ENCODE results near the gene DZIP3.

DNA sequence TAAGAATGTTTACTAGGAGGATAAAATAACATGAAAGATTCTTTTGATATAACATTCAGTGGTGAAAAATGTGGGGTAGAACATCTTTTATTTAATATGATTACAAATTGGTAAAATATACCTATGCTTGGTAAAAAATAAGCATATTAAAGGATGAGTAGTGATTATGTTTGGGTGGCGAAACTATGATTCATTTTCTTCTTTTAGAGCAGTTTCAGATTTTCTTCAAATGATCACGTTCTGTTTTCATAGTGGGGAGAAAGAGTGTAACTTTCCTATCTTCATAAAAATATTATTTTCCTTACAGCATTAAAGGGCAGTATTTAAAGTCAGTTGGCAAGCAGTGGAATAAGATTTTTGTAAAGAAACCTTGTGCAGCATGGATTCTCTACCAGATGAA lies 15.5 kb downstream of the DZIP3 start:
- TF ChIP-seq, protein P1, sequence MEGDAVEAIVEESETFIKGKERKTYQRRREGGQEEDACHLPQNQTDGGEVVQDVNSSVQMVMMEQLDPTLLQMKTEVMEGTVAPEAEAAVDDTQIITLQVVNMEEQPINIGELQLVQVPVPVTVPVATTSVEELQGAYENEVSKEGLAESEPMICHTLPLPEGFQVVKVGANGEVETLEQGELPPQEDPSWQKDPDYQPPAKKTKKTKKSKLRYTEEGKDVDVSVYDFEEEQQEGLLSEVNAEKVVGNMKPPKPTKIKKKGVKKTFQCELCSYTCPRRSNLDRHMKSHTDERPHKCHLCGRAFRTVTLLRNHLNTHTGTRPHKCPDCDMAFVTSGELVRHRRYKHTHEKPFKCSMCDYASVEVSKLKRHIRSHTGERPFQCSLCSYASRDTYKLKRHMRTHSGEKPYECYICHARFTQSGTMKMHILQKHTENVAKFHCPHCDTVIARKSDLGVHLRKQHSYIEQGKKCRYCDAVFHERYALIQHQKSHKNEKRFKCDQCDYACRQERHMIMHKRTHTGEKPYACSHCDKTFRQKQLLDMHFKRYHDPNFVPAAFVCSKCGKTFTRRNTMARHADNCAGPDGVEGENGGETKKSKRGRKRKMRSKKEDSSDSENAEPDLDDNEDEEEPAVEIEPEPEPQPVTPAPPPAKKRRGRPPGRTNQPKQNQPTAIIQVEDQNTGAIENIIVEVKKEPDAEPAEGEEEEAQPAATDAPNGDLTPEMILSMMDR (conservative IDR thresholded peaks at IDR 0.05; ENCODE audit: low read depth in 2 of 2) = no peak
- TF ChIP-seq EZH2 (IDR thresholded peaks at IDR 0.05; ENCODE audit: low read depth, unreplicated experiment) (no peak), JUNB (IDR thresholded peaks at IDR 0.05; ENCODE audit: unreplicated experiment) (no peak), POLR2AphosphoS5 (IDR thresholded peaks at IDR 0.05; ENCODE audit: low read depth) (no peak), EZH2phosphoT487 (IDR thresholded peaks at IDR 0.05; ENCODE audit: unreplicated experiment) (no peak), ZNF331 (CRISPR knock-in tag; IDR thresholded peaks at IDR 0.05; ENCODE audit: low read depth) (no peak), CREB1 (CRISPR knock-in tag; IDR thresholded peaks at IDR 0.05; ENCODE audit: low read depth) (no peak), STAT1 (IDR thresholded peaks at IDR 0.05; ENCODE audit: unreplicated experiment) (no peak)
- TF ChIP-seq, protein P2, sequence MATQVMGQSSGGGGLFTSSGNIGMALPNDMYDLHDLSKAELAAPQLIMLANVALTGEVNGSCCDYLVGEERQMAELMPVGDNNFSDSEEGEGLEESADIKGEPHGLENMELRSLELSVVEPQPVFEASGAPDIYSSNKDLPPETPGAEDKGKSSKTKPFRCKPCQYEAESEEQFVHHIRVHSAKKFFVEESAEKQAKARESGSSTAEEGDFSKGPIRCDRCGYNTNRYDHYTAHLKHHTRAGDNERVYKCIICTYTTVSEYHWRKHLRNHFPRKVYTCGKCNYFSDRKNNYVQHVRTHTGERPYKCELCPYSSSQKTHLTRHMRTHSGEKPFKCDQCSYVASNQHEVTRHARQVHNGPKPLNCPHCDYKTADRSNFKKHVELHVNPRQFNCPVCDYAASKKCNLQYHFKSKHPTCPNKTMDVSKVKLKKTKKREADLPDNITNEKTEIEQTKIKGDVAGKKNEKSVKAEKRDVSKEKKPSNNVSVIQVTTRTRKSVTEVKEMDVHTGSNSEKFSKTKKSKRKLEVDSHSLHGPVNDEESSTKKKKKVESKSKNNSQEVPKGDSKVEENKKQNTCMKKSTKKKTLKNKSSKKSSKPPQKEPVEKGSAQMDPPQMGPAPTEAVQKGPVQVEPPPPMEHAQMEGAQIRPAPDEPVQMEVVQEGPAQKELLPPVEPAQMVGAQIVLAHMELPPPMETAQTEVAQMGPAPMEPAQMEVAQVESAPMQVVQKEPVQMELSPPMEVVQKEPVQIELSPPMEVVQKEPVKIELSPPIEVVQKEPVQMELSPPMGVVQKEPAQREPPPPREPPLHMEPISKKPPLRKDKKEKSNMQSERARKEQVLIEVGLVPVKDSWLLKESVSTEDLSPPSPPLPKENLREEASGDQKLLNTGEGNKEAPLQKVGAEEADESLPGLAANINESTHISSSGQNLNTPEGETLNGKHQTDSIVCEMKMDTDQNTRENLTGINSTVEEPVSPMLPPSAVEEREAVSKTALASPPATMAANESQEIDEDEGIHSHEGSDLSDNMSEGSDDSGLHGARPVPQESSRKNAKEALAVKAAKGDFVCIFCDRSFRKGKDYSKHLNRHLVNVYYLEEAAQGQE (IDR thresholded peaks at IDR 0.05; ENCODE audit: unreplicated experiment) = no peak
- TF ChIP-seq, protein P3, sequence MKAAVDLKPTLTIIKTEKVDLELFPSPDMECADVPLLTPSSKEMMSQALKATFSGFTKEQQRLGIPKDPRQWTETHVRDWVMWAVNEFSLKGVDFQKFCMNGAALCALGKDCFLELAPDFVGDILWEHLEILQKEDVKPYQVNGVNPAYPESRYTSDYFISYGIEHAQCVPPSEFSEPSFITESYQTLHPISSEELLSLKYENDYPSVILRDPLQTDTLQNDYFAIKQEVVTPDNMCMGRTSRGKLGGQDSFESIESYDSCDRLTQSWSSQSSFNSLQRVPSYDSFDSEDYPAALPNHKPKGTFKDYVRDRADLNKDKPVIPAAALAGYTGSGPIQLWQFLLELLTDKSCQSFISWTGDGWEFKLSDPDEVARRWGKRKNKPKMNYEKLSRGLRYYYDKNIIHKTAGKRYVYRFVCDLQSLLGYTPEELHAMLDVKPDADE (IDR thresholded peaks at IDR 0.05) = no peak
